ENCODE results near the gene MSMP. TPM values are rescaled to one million over a fixed set of nuclear protein-coding genes. Genes with fewer than 3 reads are reported as not detected.
A peak's percentile ranks its signal among the peaks of the same experiment; 100 is the strongest.

The MSMP gene
- total RNA-seq, 1 donor from 2014 or later: not detected

- Histone ChIP-seq H3K36me3 (ENCODE audit: control insufficient read depth in 3 of 3, insufficient read depth in 3 of 3, low read length in 3 of 3) (peaks cover 86 to 92% (median 88%) of the 10 kb centered on the region in 3 donors), H3K4me1 (ENCODE audit: control insufficient read depth in 3 of 3, insufficient read depth in 3 of 3, low read length in 3 of 3) (no peaks in the 10 kb centered on the region), H3K4me3 (ENCODE audit: low read length in 3 of 3) (no peak overlapping the region), H3K9me3 (ENCODE audit: control insufficient read depth in 3 of 3, low read length in 3 of 3) (no peaks in the 10 kb centered on the region), H3K27me3 (ENCODE audit: control insufficient read depth in 3 of 3, insufficient read depth in 3 of 3, low read length in 3 of 3) (no peaks in the 10 kb centered on the region), H3K9ac (ENCODE audit: low read depth in 1 of 3, low read length in 3 of 3) (no peak overlapping the region), H3K27ac (ENCODE audit: low read depth, low read length) (no peak overlapping the region)
Observed at GRCh38 chr9:35705836-35706430, 48.1 kb downstream of the MSMP start.

GRCh38 chr9:35705372-35705771, 48.7 kb downstream of the MSMP start:
- Histone ChIP-seq H3K4me3 (ENCODE audit: low read length in 3 of 3) (no peak overlapping the region), H3K27me3 (ENCODE audit: control insufficient read depth in 3 of 3, insufficient read depth in 3 of 3, low read length in 3 of 3) (no peaks in the 10 kb centered on the region), H3K4me1 (ENCODE audit: control insufficient read depth in 3 of 3, insufficient read depth in 3 of 3, low read length in 3 of 3) (no peaks in the 10 kb centered on the region), H3K9me3 (ENCODE audit: control insufficient read depth in 3 of 3, low read length in 3 of 3) (no peaks in the 10 kb centered on the region), H3K9ac (ENCODE audit: low read depth in 1 of 3, low read length in 3 of 3) (no peak overlapping the region), H3K27ac (ENCODE audit: low read depth, low read length) (no peak overlapping the region), H3K36me3 (ENCODE audit: control insufficient read depth in 3 of 3, insufficient read depth in 3 of 3, low read length in 3 of 3) (peaks cover 85 to 92% (median 88%) of the 10 kb centered on the region in 3 donors)

GRCh38 chr9:35703906-35704672, 50.0 kb downstream of the MSMP start:
- Histone ChIP-seq H3K27ac (ENCODE audit: low read depth, low read length) (no peak overlapping the region), H3K4me1 (ENCODE audit: control insufficient read depth in 3 of 3, insufficient read depth in 3 of 3, low read length in 3 of 3) (no peaks in the 10 kb centered on the region), H3K27me3 (ENCODE audit: control insufficient read depth in 3 of 3, insufficient read depth in 3 of 3, low read length in 3 of 3) (no peaks in the 10 kb centered on the region), H3K4me3 (ENCODE audit: low read length in 3 of 3) (no peak overlapping the region), H3K36me3 (ENCODE audit: control insufficient read depth in 3 of 3, insufficient read depth in 3 of 3, low read length in 3 of 3) (peaks cover 92 to 98% (median 97%) of the 10 kb centered on the region in 3 donors), H3K9ac (ENCODE audit: low read depth in 1 of 3, low read length in 3 of 3) (peak overlapping the region in 1 of 3 donors; percentile 25), H3K9me3 (ENCODE audit: control insufficient read depth in 3 of 3, low read length in 3 of 3) (no peaks in the 10 kb centered on the region)

Small RNA genes within 50 kb of the gene (small RNA-seq; reads per million reads assigned to genes)
- not detected for gene MIR6853

Other genes starting within 250 kb of the MSMP start
- 8.4 TPM for gene TESK1, start 149.0 kb downstream of the MSMP start, total RNA-seq
- gene CD72, start 135.9 kb downstream of the MSMP start, total RNA-seq: 2.1 TPM
- gene SIT1, start 103.3 kb downstream of the MSMP start, total RNA-seq: 1.0 TPM
- 118,473 TPM for gene RMRP, start 96.3 kb downstream of the MSMP start, total RNA-seq
- 11.0 TPM for gene CCDC107, start 96.0 kb downstream of the MSMP start, total RNA-seq
- gene ARHGEF39, start 89.1 kb downstream of the MSMP start, total RNA-seq: 0.52 TPM
- under 0.01 TPM for gene CA9, start 80.3 kb downstream of the MSMP start, total RNA-seq
- gene TPM2, start 64.4 kb downstream of the MSMP start, total RNA-seq: 4,180 TPM
- 90.8 TPM for gene TLN1, start 22.1 kb downstream of the MSMP start, total RNA-seq
- 20.9 TPM for gene CREB3, start 21.6 kb downstream of the MSMP start, total RNA-seq
- gene GBA2, start 5.0 kb downstream of the MSMP start, total RNA-seq: 31.3 TPM
- gene RGP1, start 5.0 kb downstream of the MSMP start, total RNA-seq: 7.8 TPM
- 7.3 TPM for gene NPR2, start 37.3 kb upstream of the MSMP start, total RNA-seq
- 0.52 TPM for gene SPAG8, start 58.0 kb upstream of the MSMP start, total RNA-seq
- 25.1 TPM for gene HINT2, start 60.8 kb upstream of the MSMP start, total RNA-seq
- not detected for gene FAM221B, start 74.5 kb upstream of the MSMP start, total RNA-seq
- gene TMEM8B, start 75.0 kb upstream of the MSMP start, total RNA-seq: 2.6 TPM
- gene OR13J1, start 116.1 kb upstream of the MSMP start, total RNA-seq: not detected
- 2.1 TPM for gene HRCT1, start 151.9 kb upstream of the MSMP start, total RNA-seq
- gene SPAAR, start 155.2 kb upstream of the MSMP start, total RNA-seq: 1.0 TPM
- gene OR2S2, start 203.9 kb upstream of the MSMP start, total RNA-seq: not detected

Data from skeletal muscle tissue (tissue), 5 donors.